Thyroid gland (tissue), 4 donors: ENCODE measurements around the gene POMGNT2.

ENCODE experiments used
- CTCF ChIP-seq, 6 experiments: fragments of 200-600 bp in 3 of 6; fragments of 450-650 bp in 3 of 6; sonication (generic) in 3 of 6; IDR thresholded peaks; one replicate each; pipeline ENCODE4 v1.5.1; 2016 to 2019; ENCODE audit warnings: antibody characterized with exemption in 6 of 6, mild to moderate bottlenecking in 2 of 6, inconsistent platforms in 1 of 6, moderate library complexity in 1 of 6
- POLR2A ChIP-seq, 2 donors: fragments of 450-650 bp; IDR thresholded peaks; one replicate each; pipeline ENCODE4 v1.6.1; 2017; ENCODE audit warnings: antibody characterized with exemption in 2 of 2, mild to moderate bottlenecking in 2 of 2, moderate library complexity in 1 of 2

GRCh38 chr3:43034200-43034599 is 71.7 kb downstream of the POMGNT2 start:
- TF ChIP-seq CTCF (IDR thresholded peaks at IDR 0.05), result no peak
- TF ChIP-seq POLR2A (IDR thresholded peaks at IDR 0.05), result no peak
